Cardiac fibroblast (primary cell): ENCODE results near the gene DDB1.

Source experiments
- DNase-seq, 2 donors: peaks; one replicate each; pipeline versions ENCODE4 v3.0.0 to v3.0.0-alpha.2; 2010; ENCODE audit warnings: low read depth in 2 of 2
- H3K4me3 ChIP-seq, 2 donors: replicated peaks in 1 of 2; 1 replicate in 1 of 2; 2 replicates in 1 of 2; pipeline ENCODE4 v1.5.1; 2011; ENCODE audit warnings: low read depth in 2 of 2, low read length in 2 of 2, mild to moderate bottlenecking in 2 of 2, moderate library complexity in 1 of 2
- CTCF ChIP-seq: IDR thresholded peaks from one replicate; pipeline ENCODE4 v1.5.1; 2011; ENCODE audit warnings: low read depth, mild to moderate bottlenecking, low read length, inconsistent platforms

DDB1 gene

GRCh38 chr11:61329871-61330270, 3.0 kb downstream of the DDB1 start:
- TF ChIP-seq CTCF = no peak
- H3K4me3 ChIP-seq = no peak overlapping the region
- DNase-seq = no peak

- DNase-seq = no peak
- no peak overlapping the region for H3K4me3 ChIP-seq
- no peak for TF ChIP-seq CTCF
Measured at GRCh38 chr11:61328351-61328750, 4.6 kb downstream of the DDB1 start.

- no peak overlapping the region for H3K4me3 ChIP-seq
- TF ChIP-seq CTCF = no peak
- DNase-seq = peak; percentile 18 to 52
Measured at GRCh38 chr11:61327669-61328071, 5.2 kb downstream of the DDB1 start.

- DNase-seq = peak in 1 of 2 donors; percentile 72
- no peak for TF ChIP-seq CTCF
- no peak overlapping the region for H3K4me3 ChIP-seq
Measured at GRCh38 chr11:61325649-61326414, 7.1 kb downstream of the DDB1 start.

- DNase-seq = no peak
- no peak for TF ChIP-seq CTCF
- H3K4me3 ChIP-seq = no peak overlapping the region
Measured at GRCh38 chr11:61315260-61315659, 17.6 kb downstream of the DDB1 start.

- no peak for TF ChIP-seq CTCF
- no peak for DNase-seq
- H3K4me3 ChIP-seq = no peak overlapping the region
Measured at GRCh38 chr11:61310749-61311148, 22.2 kb downstream of the DDB1 start.

GRCh38 chr11:61309739-61310138, 23.2 kb downstream of the DDB1 start:
- DNase-seq = no peak
- TF ChIP-seq CTCF = no peak
- no peak overlapping the region for H3K4me3 ChIP-seq
